Vagina (tissue), 2 donors: Measurements from ENCODE around the gene TTC7B. TPM values are rescaled to one million over a fixed set of nuclear protein-coding genes. Genes with fewer than 3 reads are reported as not detected.

ENCODE experiments used
- DNase-seq, 2 donors: peaks; one replicate each; pipeline ENCODE4 v3.0.0-alpha.2; 2017; ENCODE audit errors: extremely low spot score in 2 of 2
- H3K27ac ChIP-seq: fragments of 200-600 bp; sonication (generic); one replicate; pipeline ENCODE4 v1.5.1; 2019
- H3K27me3 ChIP-seq: fragments of 200-600 bp; sonication (generic); one replicate; pipeline ENCODE4 v1.5.1; 2019
- H3K36me3 ChIP-seq, 2 donors: fragments of 200-600 bp; sonication (generic); one replicate each; pipeline ENCODE4 v1.5.1; 2017 to 2019
- H3K4me1 ChIP-seq: fragments of 200-600 bp; sonication (generic); one replicate; pipeline ENCODE4 v1.5.1; 2019
- H3K4me3 ChIP-seq, 2 donors: fragments of 200-600 bp; sonication (generic); 1 replicate in 1 of 2; 2 replicates in 1 of 2; pipeline ENCODE4 v1.5.1; 2016 to 2019
- H3K9me3 ChIP-seq: fragments of 200-600 bp; sonication (generic); one replicate; pipeline ENCODE4 v1.5.1; 2019
- CTCF ChIP-seq, 3 experiments: fragments of 450-650 bp in 2 of 3; fragments of 200-600 bp in 1 of 3; sonication (generic) in 1 of 3; IDR thresholded peaks; one replicate each; pipeline ENCODE4 v1.5.1; 2017 to 2019; ENCODE audit warnings: antibody characterized with exemption in 3 of 3, mild to moderate bottlenecking in 2 of 3, moderate library complexity in 2 of 3
- POLR2A ChIP-seq, 2 donors: fragments of 450-650 bp; IDR thresholded peaks; one replicate each; pipeline ENCODE4 v1.6.1; 2017; ENCODE audit warnings: antibody characterized with exemption in 2 of 2, mild to moderate bottlenecking in 2 of 2, moderate library complexity in 2 of 2
- POLR2AphosphoS5 ChIP-seq, 2 donors: sonication (generic); formaldehyde crosslinking; IDR thresholded peaks; one replicate each; pipeline ENCODE4 v1.9.0; 2017; ENCODE audit warnings: antibody characterized with exemption in 2 of 2, mild to moderate bottlenecking in 2 of 2, low read depth in 1 of 2; ENCODE audit not compliant: insufficient read depth in 1 of 2
- intact Hi-C: fragments of 100-400 bp; cut with DNase I; formaldehyde crosslinking; loops from one replicate; pipeline ENCODE4 v1.15.1; 2023
- total RNA-seq: library from RNA; depleted of rRNA; stranded (reverse); fragments of >200 nt; gene quantifications from one replicate; pipeline ENCODE4 v1.2.3, GENCODE V29; 2016

Gene TTC7B
- total RNA-seq, 1 donor from 2014 or later: 56.0 TPM

GRCh38 chr14:90692061-90692460 lies 124.2 kb downstream of the TTC7B start:
- Histone ChIP-seq H3K36me3 (peaks cover 0 to 12% of the 10 kb centered on the region in 2 donors), H3K4me1 (peaks cover 12% of the 10 kb centered on the region), H3K4me3 (no peak overlapping the region), H3K27ac (no peak overlapping the region), H3K9me3 (no peaks in the 10 kb centered on the region), H3K27me3 (no peaks in the 10 kb centered on the region)
- no peak for TF ChIP-seq POLR2AphosphoS5 (IDR thresholded peaks at IDR 0.05; ENCODE audit: insufficient read depth in 1 of 2, low read depth in 1 of 2)
- no peak for TF ChIP-seq POLR2A (IDR thresholded peaks at IDR 0.05)
- TF ChIP-seq CTCF (IDR thresholded peaks at IDR 0.05): no peak
- no peak for DNase-seq
- intact Hi-C loops: no loop called here

GRCh38 chr14:90691627-90692026 lies 124.6 kb downstream of the TTC7B start:
- peaks cover 0 to 12% of the 10 kb centered on the region in 2 donors for H3K36me3 ChIP-seq
- H3K4me3 ChIP-seq: no peak overlapping the region
- DNase-seq: no peak
- peaks cover 8% of the 10 kb centered on the region for H3K4me1 ChIP-seq
- H3K27ac ChIP-seq: no peak overlapping the region
- intact Hi-C loops: no loop called here
- no peak for TF ChIP-seq CTCF (IDR thresholded peaks at IDR 0.05)
- TF ChIP-seq POLR2A (IDR thresholded peaks at IDR 0.05): no peak
- TF ChIP-seq POLR2AphosphoS5 (IDR thresholded peaks at IDR 0.05; ENCODE audit: insufficient read depth in 1 of 2, low read depth in 1 of 2): no peak
- H3K27me3 ChIP-seq: no peaks in the 10 kb centered on the region
- no peaks in the 10 kb centered on the region for H3K9me3 ChIP-seq

- H3K9me3 ChIP-seq: no peaks in the 10 kb centered on the region
- peaks cover 2% of the 10 kb centered on the region for H3K4me1 ChIP-seq
- peaks cover 0 to 12% of the 10 kb centered on the region in 2 donors for H3K36me3 ChIP-seq
- no peak overlapping the region for H3K4me3 ChIP-seq
- H3K27me3 ChIP-seq: no peaks in the 10 kb centered on the region
- intact Hi-C loops: no loop called here
- no peak for DNase-seq
- TF ChIP-seq POLR2A (IDR thresholded peaks at IDR 0.05): no peak
- no peak overlapping the region for H3K27ac ChIP-seq
Measured at GRCh38 chr14:90687680-90688079, 128.6 kb downstream of the TTC7B start.

GRCh38 chr14:90682615-90683014 lies 133.6 kb downstream of the TTC7B start:
- no peak for TF ChIP-seq POLR2AphosphoS5 (IDR thresholded peaks at IDR 0.05; ENCODE audit: insufficient read depth in 1 of 2, low read depth in 1 of 2)
- TF ChIP-seq POLR2A (IDR thresholded peaks at IDR 0.05): no peak
- TF ChIP-seq CTCF (IDR thresholded peaks at IDR 0.05): no peak
- Histone ChIP-seq H3K4me1 (peaks cover 32% of the 10 kb centered on the region), H3K27ac (peak overlapping the region; percentile 36), H3K36me3 (peaks cover 0 to 3% of the 10 kb centered on the region in 2 donors), H3K27me3 (no peaks in the 10 kb centered on the region), H3K4me3 (no peak overlapping the region), H3K9me3 (no peaks in the 10 kb centered on the region)
- intact Hi-C loops: no loop called here
- no peak for DNase-seq

GRCh38 chr14:90681929-90682328 lies 134.3 kb downstream of the TTC7B start:
- Histone ChIP-seq H3K4me3 (no peak overlapping the region), H3K4me1 (peaks cover 39% of the 10 kb centered on the region), H3K27me3 (no peaks in the 10 kb centered on the region), H3K27ac (peak overlapping the region; percentile 36), H3K36me3 (no peaks in the 10 kb centered on the region), H3K9me3 (no peaks in the 10 kb centered on the region)
- no peak for DNase-seq
- intact Hi-C loops: no loop called here
- peak in 1 of 2 donors; percentile 56 for TF ChIP-seq POLR2AphosphoS5 (IDR thresholded peaks at IDR 0.05; ENCODE audit: insufficient read depth in 1 of 2, low read depth in 1 of 2)
- no peak for TF ChIP-seq POLR2A (IDR thresholded peaks at IDR 0.05)
- no peak for TF ChIP-seq CTCF (IDR thresholded peaks at IDR 0.05)
